Measurements from ENCODE around the gene FCHSD2. TPM values are rescaled to one million over a fixed set of nuclear protein-coding genes. Genes with fewer than 3 reads are reported as not detected.

Gene FCHSD2
- total RNA-seq, 1 experiment from 2014 or later = 7.1 TPM

DNA sequence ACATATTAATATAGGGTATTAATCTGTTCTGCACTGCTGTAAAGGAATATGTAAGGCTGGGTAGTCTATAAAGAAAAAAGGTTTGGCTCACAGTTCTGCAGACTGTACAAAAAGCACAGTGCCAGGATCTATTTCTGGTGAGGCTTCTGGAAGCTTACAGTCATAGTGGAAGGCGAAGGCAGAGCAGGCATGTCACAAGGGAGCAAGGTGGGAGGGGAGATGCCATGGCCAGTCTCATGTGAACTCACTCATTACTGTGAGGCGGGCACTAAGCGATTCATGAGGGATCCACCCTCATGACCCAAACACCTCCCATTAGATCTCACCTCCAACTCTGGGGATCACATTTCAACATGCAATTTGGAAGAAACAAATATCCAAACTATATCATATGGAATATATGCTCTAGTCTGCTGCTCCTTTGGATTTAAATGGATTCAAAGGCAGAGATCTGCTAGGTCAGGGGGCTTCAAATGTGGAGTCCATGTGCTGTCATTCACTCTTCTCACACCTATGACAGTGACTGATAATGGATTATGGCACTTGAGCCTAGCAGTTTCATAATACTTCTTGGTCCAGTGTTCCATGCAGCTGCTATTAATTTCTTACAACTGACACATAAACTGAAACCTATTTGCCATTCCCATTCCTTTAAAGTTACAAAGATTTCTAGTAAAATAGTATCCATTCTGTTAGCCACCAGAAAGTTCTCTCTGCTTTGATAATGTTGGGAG, 182.0 kb downstream of the FCHSD2 start:
- no peak for ATAC-seq
- Histone ChIP-seq H3K4me1 (ENCODE audit: insufficient read depth, low read length) (no peaks in the 10 kb centered on the region), H3K4me3 (ENCODE audit: low read length) (no peak overlapping the region), H3K9me3 (ENCODE audit: low read length) (no peaks in the 10 kb centered on the region), H3F3A (ENCODE audit: low read length, unreplicated experiment) (no peaks in the 10 kb centered on the region), H2AFZ (ENCODE audit: low read length) (no peak overlapping the region), H4K20me1 (ENCODE audit: low read length) (no peaks in the 10 kb centered on the region), H3K4me2 (ENCODE audit: low read length) (no peak overlapping the region), H3K9me2 (replicated peaks; ENCODE audit: low read length) (no peaks in the 10 kb centered on the region), H3K27me3 (ENCODE audit: low read length) (no peaks in the 10 kb centered on the region), H3K36me3 (ENCODE audit: low read depth, low read length) (no peaks in the 10 kb centered on the region), H3K27ac (ENCODE audit: low read length) (no peak overlapping the region), H3K9ac (ENCODE audit: low read length) (no peak overlapping the region), H3K79me2 (ENCODE audit: low read length) (no peaks in the 10 kb centered on the region)
- DNase-seq = no peak
- no TSS peak for BruUV-seq (replicated peaks)
- no peak for TF ChIP-seq EZH2phosphoT487 (IDR thresholded peaks at IDR 0.05; ENCODE audit: borderline replicate concordance, low read length)
- POLR2A ChIA-PET (ENCODE audit: unreplicated experiment) = no interaction called here
- intact Hi-C loops (cut with micrococcal nuclease) = no loop called here
- CTCF ChIA-PET = no interaction called here

DNA sequence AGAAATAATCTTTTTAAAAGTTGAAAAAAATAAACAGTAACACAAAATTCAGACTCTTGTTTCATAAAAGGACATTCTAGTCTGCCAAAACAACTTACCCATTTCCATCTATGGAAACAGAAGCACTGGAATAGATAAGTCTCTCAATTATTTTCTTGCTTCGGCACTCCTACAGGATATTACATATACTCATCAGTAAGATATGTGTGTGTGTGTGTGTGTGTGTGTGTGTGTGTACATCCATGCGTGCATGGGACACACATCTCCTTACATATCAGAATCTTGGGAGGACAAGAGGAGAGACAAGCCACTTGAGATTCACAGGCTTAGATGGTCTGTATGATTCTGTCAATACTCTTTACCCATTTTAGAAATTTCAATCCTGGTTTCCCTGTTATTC, 183.3 kb downstream of the FCHSD2 start:
- POLR2A ChIA-PET (ENCODE audit: unreplicated experiment) = no interaction called here
- no peak overlapping the region for H2AFZ ChIP-seq (ENCODE audit: low read length)
- no peaks in the 10 kb centered on the region for H3K36me3 ChIP-seq (ENCODE audit: low read depth, low read length)
- no peak for TF ChIP-seq EZH2phosphoT487 (IDR thresholded peaks at IDR 0.05; ENCODE audit: borderline replicate concordance, low read length)
- TF ChIP-seq EZH2 (IDR thresholded peaks at IDR 0.05; ENCODE audit: low read length, unreplicated experiment) = no peak
- TF ChIP-seq, protein P1, sequence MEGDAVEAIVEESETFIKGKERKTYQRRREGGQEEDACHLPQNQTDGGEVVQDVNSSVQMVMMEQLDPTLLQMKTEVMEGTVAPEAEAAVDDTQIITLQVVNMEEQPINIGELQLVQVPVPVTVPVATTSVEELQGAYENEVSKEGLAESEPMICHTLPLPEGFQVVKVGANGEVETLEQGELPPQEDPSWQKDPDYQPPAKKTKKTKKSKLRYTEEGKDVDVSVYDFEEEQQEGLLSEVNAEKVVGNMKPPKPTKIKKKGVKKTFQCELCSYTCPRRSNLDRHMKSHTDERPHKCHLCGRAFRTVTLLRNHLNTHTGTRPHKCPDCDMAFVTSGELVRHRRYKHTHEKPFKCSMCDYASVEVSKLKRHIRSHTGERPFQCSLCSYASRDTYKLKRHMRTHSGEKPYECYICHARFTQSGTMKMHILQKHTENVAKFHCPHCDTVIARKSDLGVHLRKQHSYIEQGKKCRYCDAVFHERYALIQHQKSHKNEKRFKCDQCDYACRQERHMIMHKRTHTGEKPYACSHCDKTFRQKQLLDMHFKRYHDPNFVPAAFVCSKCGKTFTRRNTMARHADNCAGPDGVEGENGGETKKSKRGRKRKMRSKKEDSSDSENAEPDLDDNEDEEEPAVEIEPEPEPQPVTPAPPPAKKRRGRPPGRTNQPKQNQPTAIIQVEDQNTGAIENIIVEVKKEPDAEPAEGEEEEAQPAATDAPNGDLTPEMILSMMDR (conservative IDR thresholded peaks at IDR 0.05; ENCODE audit: low read depth, low read length) = no peak
- no peak overlapping the region for H3K4me2 ChIP-seq (ENCODE audit: low read length)
- H3K27me3 ChIP-seq (ENCODE audit: low read length) = no peaks in the 10 kb centered on the region
- no peaks in the 10 kb centered on the region for H3K4me1 ChIP-seq (ENCODE audit: insufficient read depth, low read length)
- H3K9me3 ChIP-seq (ENCODE audit: low read length) = no peaks in the 10 kb centered on the region
- no peaks in the 10 kb centered on the region for H4K20me1 ChIP-seq (ENCODE audit: low read length)
- BruUV-seq (replicated peaks) = no TSS peak
- no peak overlapping the region for H3K27ac ChIP-seq (ENCODE audit: low read length)
- intact Hi-C loops (cut with micrococcal nuclease) = no loop called here
- no peaks in the 10 kb centered on the region for H3K79me2 ChIP-seq (ENCODE audit: low read length)
- CTCF ChIA-PET = no interaction called here
- peak; percentile 13 for DNase-seq
- no peak for ATAC-seq
- H3K4me3 ChIP-seq (ENCODE audit: low read length) = no peak overlapping the region
- no peaks in the 10 kb centered on the region for H3F3A ChIP-seq (ENCODE audit: low read length, unreplicated experiment)
- no peak overlapping the region for H3K9ac ChIP-seq (ENCODE audit: low read length)
- H3K9me2 ChIP-seq (replicated peaks; ENCODE audit: low read length) = no peaks in the 10 kb centered on the region

DNA sequence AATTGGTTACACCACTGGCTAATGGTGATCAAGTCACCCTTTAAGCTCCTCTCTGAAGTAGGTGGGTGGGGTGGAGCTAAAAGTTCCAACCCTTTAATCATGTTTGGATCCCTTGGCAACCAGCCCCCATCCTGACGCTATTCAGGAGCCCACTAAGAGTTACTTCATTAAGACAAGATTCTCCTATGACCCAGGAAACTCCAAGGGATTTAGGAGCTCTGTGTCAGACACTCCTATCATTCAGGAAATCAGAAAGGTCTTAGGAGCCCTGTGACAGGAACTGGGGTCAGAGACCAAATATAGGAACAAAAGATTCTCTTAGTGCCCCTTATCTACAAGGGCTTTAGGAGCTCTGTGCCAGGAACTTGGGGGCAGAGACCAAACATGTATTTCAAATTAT, 186.7 kb downstream of the FCHSD2 start:
- Histone ChIP-seq H3K4me2 (ENCODE audit: low read length) (no peak overlapping the region), H3K9me3 (ENCODE audit: low read length) (no peaks in the 10 kb centered on the region), H3K79me2 (ENCODE audit: low read length) (no peaks in the 10 kb centered on the region), H3K4me3 (ENCODE audit: low read length) (no peak overlapping the region), H3K27ac (ENCODE audit: low read length) (no peak overlapping the region), H3K27me3 (ENCODE audit: low read length) (no peaks in the 10 kb centered on the region), H3K9ac (ENCODE audit: low read length) (no peak overlapping the region), H3K36me3 (ENCODE audit: low read depth, low read length) (no peaks in the 10 kb centered on the region), H4K20me1 (ENCODE audit: low read length) (no peaks in the 10 kb centered on the region), H2AFZ (ENCODE audit: low read length) (no peak overlapping the region), H3F3A (ENCODE audit: low read length, unreplicated experiment) (no peaks in the 10 kb centered on the region), H3K9me2 (replicated peaks; ENCODE audit: low read length) (no peaks in the 10 kb centered on the region), H3K4me1 (ENCODE audit: insufficient read depth, low read length) (no peaks in the 10 kb centered on the region)
- BruUV-seq (replicated peaks) = no TSS peak
- ChIA-PET POLR2A (ENCODE audit: unreplicated experiment) (no interaction called here), CTCF (no interaction called here)
- DNase-seq = no peak
- TF ChIP-seq, protein P1 (conservative IDR thresholded peaks at IDR 0.05; ENCODE audit: low read depth, low read length) = no peak
- TF ChIP-seq EZH2phosphoT487 (IDR thresholded peaks at IDR 0.05; ENCODE audit: borderline replicate concordance, low read length) (no peak), EZH2 (IDR thresholded peaks at IDR 0.05; ENCODE audit: low read length, unreplicated experiment) (no peak)
- intact Hi-C loops (cut with micrococcal nuclease) = no loop called here
- no peak for ATAC-seq
